ENCODE data around the gene NBEA. TPM values are rescaled to one million over a fixed set of nuclear protein-coding genes. Genes with fewer than 3 reads are reported as not detected.

The NBEA gene
- total RNA-seq, 1 experiment from 2014 or later, result 4.1 TPM

- no peaks in the 10 kb centered on the region for H3K4me1 ChIP-seq (ENCODE audit: control insufficient read depth in 1 of 2, insufficient read depth in 2 of 2, low read length in 2 of 2)
- CTCF ChIA-PET, result no interaction called here
Observed at GRCh38 chr13:35039012-35039411, 96.9 kb downstream of the NBEA start.

More at GRCh38 chr13:35039012-35039411, 96.9 kb downstream of the NBEA start:
- Histone ChIP-seq H3K79me2 (ENCODE audit: insufficient read depth, low read length) (no peaks in the 10 kb centered on the region), H3K4me3 (replicated peaks in 1 of 2; ENCODE audit: low read depth in 1 of 2, low read length in 2 of 2) (no peak overlapping the region), H3K27ac (ENCODE audit: low read depth, low read length) (no peak overlapping the region), H2AFZ (ENCODE audit: low read depth, low read length, poor library complexity, severe bottlenecking) (no peak overlapping the region), H3K9ac (ENCODE audit: low read length) (no peak overlapping the region), H3K9me3 (ENCODE audit: control insufficient read depth in 1 of 2, insufficient read depth in 1 of 2, low read depth in 1 of 2, low read length in 2 of 2) (no peaks in the 10 kb centered on the region), H4K20me1 (ENCODE audit: insufficient read depth) (no peaks in the 10 kb centered on the region), H3K9me2 (ENCODE audit: insufficient read depth) (no peaks in the 10 kb centered on the region), H3K27me3 (ENCODE audit: insufficient read depth, low read length) (no peaks in the 10 kb centered on the region), H3K36me3 (ENCODE audit: control insufficient read depth in 1 of 2, insufficient read depth in 2 of 2, low read length in 2 of 2) (no peaks in the 10 kb centered on the region), H3K4me2 (ENCODE audit: low read length) (no peak overlapping the region)
- ATAC-seq (no peak), DNase-seq (ENCODE audit: low read depth, low spot score) (no peak)
- ChIA-PET RAD21 (ENCODE audit: low non-redundant PET in 1 of 2, low total read pairs in 2 of 2, uncharacterized antibody in 2 of 2, unreplicated experiment in 2 of 2) (no interaction called here), POLR2A (no interaction called here)
- no TSS peak for BruUV-seq (replicated peaks)
- no peak for TF ChIP-seq TCF7L2 (IDR thresholded peaks at IDR 0.05; ENCODE audit: borderline replicate concordance, extremely low read depth, insufficient read depth, insufficient read length)
- no peak for TF ChIP-seq CBX3 (IDR thresholded peaks at IDR 0.05; ENCODE audit: low read depth)
- no peak for TF ChIP-seq SRF (IDR thresholded peaks at IDR 0.05; ENCODE audit: low read depth)
- no peak for TF ChIP-seq REST (IDR thresholded peaks at IDR 0.05; ENCODE audit: low read depth)
- no peak for TF ChIP-seq CTCF (IDR thresholded peaks at IDR 0.05 in 2 of 3, conservative IDR thresholded peaks at IDR 0.05 in 1 of 3; ENCODE audit: borderline replicate concordance in 1 of 3, insufficient read depth in 1 of 3, low read depth in 2 of 3, low read length in 2 of 3)
- TF ChIP-seq ZFX (IDR thresholded peaks at IDR 0.05), result no peak
- no peak for TF ChIP-seq POLR2A (IDR thresholded peaks at IDR 0.05; ENCODE audit: borderline replicate concordance, extremely low read depth, insufficient read depth, insufficient read length)
- no peak for TF ChIP-seq SP1 (IDR thresholded peaks at IDR 0.05; ENCODE audit: low read depth)
- TF ChIP-seq POLR2AphosphoS5 (IDR thresholded peaks at IDR 0.05; ENCODE audit: low read depth, low read length), result no peak
- no peak for TF ChIP-seq JUND (IDR thresholded peaks at IDR 0.05)
- intact Hi-C loops (cut with micrococcal nuclease), result no loop called here
